ENCODE data around the gene GUCD1. TPM values are rescaled to one million over a fixed set of nuclear protein-coding genes. Genes with fewer than 3 reads are reported as not detected.

The GUCD1 gene
- polyA plus RNA-seq, 4 donors, result 147 to 494 (median 314) TPM

DNA sequence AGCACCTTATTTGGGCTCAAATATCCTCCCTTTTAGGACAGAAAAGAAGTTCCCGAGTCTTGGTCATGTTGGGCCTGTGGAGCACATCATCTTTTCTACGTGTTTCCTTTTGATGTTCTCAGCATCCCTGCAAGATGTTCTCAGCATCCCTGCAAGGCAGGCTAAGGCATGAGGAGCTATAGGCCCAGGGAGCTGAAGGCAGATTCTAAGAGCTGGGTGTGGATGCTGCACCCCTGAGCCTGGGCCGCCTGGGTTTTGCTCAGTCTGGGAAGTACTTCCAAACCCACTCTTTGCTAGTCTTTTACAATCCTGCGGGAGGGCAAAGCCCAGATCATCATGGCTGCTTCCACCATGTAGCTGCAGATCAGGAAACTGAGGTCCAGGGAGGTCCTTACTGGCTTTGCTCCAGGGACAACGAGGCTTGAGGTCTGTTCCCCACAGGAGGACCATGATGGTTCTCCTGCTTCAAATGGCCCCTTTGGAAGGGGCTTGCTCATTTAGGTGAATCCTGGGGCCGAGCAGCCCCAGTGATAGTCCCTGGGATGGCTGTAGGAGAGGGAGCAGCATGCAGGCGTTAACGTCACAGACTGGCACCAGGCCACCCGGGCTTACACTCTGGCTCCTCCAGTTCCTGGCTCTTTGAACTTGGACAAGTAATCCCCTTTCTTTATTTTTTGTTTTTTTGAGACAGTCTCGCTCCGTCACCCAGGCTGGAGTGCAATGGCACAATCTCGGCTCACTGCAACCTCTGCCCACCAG lies 27.3 kb upstream of the GUCD1 start:
- DNase-seq, result no peak
- H3K4me3 ChIP-seq (ENCODE audit: low read depth in 1 of 3, low read length in 3 of 3), result no peak overlapping the region
- peaks cover 0 to 23% (median 8%) of the 10 kb centered on the region in 3 donors for H3K4me1 ChIP-seq (ENCODE audit: control insufficient read depth in 3 of 3, insufficient read depth in 2 of 3, low read depth in 1 of 3, low read length in 2 of 3)
- 51 to 75% (median 70%) methylated on average over 12 of the region's 12 CpGs for WGBS, 3 donors
- no peak for FAIRE-seq
- H3K9me3 ChIP-seq (ENCODE audit: control insufficient read depth in 2 of 2, insufficient read depth in 1 of 2, low read depth in 1 of 2, low read length in 1 of 2), result no peaks in the 10 kb centered on the region
- no peak overlapping the region for H3K27ac ChIP-seq (ENCODE audit: low read depth in 1 of 3, low read length in 2 of 3)
- peaks cover 0 to 29% (median 0%) of the 10 kb centered on the region in 3 donors for H3K36me3 ChIP-seq (ENCODE audit: control insufficient read depth in 3 of 3, insufficient read depth in 2 of 3, low read depth in 1 of 3, low read length in 3 of 3)
- no peaks in the 10 kb centered on the region for H3K27me3 ChIP-seq (ENCODE audit: control insufficient read depth in 3 of 3, insufficient read depth in 3 of 3, low read length in 3 of 3)

DNA sequence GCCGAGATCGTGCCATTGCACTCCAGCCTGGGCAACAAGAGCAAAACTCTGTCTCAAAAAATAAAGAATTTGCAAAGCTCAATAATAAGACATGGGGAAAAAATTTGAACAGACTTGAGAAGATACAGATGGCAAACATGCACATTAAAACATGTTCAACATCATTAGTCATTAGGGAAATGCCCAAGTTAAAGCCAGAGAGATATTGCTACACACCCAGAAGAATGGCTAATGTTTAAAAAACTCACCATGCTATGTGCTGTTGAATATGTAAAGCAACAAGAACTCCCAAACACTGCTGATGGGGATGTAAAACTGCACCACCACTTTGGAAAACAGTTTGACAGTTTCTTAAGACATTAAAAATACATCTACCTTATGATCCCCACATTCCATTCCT lies 25.3 kb upstream of the GUCD1 start:
- Histone ChIP-seq H3K4me3 (ENCODE audit: low read depth in 1 of 3, low read length in 3 of 3) (no peak overlapping the region), H3K27ac (ENCODE audit: low read depth in 1 of 3, low read length in 2 of 3) (no peak overlapping the region), H3K36me3 (ENCODE audit: control insufficient read depth in 3 of 3, insufficient read depth in 2 of 3, low read depth in 1 of 3, low read length in 3 of 3) (peaks cover 0 to 18% (median 0%) of the 10 kb centered on the region in 3 donors), H3K4me1 (ENCODE audit: control insufficient read depth in 3 of 3, insufficient read depth in 2 of 3, low read depth in 1 of 3, low read length in 2 of 3) (peaks cover 0 to 31% (median 8%) of the 10 kb centered on the region in 3 donors), H3K9me3 (ENCODE audit: control insufficient read depth in 2 of 2, insufficient read depth in 1 of 2, low read depth in 1 of 2, low read length in 1 of 2) (no peaks in the 10 kb centered on the region), H3K27me3 (ENCODE audit: control insufficient read depth in 3 of 3, insufficient read depth in 3 of 3, low read length in 3 of 3) (no peaks in the 10 kb centered on the region)
- WGBS, 3 donors, result 88 to 100% (median 96%) methylated on average over 2 of the region's 2 CpGs
- DNase-seq (no peak), FAIRE-seq (no peak)

DNA sequence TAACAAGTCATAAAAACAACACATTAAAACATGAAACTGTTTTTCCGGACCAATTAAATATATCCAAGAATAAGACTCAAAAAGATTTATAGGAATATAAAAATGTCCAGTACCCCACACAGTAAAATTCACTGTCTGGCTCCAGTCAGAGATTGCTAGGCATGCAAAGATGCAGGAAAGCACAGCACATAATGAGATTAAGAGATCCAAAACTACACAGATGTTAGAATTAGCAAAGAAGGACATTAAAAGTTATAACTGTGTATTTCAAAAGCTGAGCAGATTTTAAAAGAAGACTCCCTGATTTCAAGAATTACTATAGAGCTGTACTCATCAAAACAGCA lies 24.3 kb upstream of the GUCD1 start:
- FAIRE-seq (no peak), DNase-seq (no peak)
- H3K9me3 ChIP-seq (ENCODE audit: control insufficient read depth in 2 of 2, insufficient read depth in 1 of 2, low read depth in 1 of 2, low read length in 1 of 2), result no peaks in the 10 kb centered on the region
- H3K4me1 ChIP-seq (ENCODE audit: control insufficient read depth in 3 of 3, insufficient read depth in 2 of 3, low read depth in 1 of 3, low read length in 2 of 3), result peaks cover 0 to 31% (median 7%) of the 10 kb centered on the region in 3 donors
- H3K36me3 ChIP-seq (ENCODE audit: control insufficient read depth in 3 of 3, insufficient read depth in 2 of 3, low read depth in 1 of 3, low read length in 3 of 3), result peaks cover 0 to 15% (median 0%) of the 10 kb centered on the region in 3 donors
- H3K27ac ChIP-seq (ENCODE audit: low read depth in 1 of 3, low read length in 2 of 3), result peak overlapping the region in 2 of 3 donors; percentile 65 to 73
- no peak overlapping the region for H3K4me3 ChIP-seq (ENCODE audit: low read depth in 1 of 3, low read length in 3 of 3)
- 8 to 54% (median 25%) methylated on average over 1 of the region's 1 CpG for WGBS, 3 donors
- no peaks in the 10 kb centered on the region for H3K27me3 ChIP-seq (ENCODE audit: control insufficient read depth in 3 of 3, insufficient read depth in 3 of 3, low read length in 3 of 3)

DNA sequence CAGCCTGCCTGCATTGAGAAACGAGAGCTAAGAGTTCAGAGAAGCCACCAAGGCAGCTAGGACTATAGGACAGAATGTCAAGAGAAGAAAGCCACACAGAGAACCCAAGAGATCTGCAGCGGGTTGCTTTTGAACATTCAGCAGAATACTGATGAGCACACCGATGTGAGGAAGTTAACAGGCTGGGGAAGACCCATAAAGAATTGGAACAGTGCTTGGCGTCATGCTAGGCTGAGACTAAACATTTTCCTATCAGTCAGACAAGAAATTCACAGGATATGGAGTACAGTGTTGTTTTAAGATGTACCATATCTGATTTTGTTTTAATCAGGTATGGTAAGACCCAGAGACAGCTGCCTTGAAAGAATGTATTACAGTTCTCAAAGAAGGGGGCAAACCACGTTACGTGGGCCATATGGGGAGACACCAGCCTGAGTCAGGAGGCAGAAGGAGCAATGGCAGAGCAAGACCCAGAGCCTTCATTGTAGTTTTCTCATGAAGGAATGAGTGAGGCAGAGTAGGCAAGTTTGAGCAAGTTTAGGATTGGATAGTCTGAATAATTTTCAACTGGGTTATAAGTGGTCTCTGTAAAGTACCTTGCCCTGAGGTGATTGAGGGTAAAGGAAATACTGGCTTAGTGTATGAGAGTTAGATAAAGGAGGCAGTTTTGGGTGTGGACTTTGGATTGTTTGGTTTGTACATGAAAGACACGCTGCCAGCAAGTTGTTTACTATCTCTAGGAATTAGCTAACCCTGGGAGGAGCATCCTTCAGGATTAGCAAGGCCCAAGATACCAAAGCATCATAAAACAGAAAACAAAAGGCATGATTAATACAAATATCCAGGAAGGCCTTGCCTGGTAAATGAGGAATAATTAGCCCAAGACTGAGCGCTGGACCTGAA lies 23.7 kb upstream of the GUCD1 start:
- FAIRE-seq (no peak), DNase-seq (peak; percentile 87 to 89)
- Histone ChIP-seq H3K36me3 (ENCODE audit: control insufficient read depth in 3 of 3, insufficient read depth in 2 of 3, low read depth in 1 of 3, low read length in 3 of 3) (peaks cover 2 to 18% (median 4%) of the 10 kb centered on the region in 3 donors), H3K27me3 (ENCODE audit: control insufficient read depth in 3 of 3, insufficient read depth in 3 of 3, low read length in 3 of 3) (no peaks in the 10 kb centered on the region), H3K9me3 (ENCODE audit: control insufficient read depth in 2 of 2, insufficient read depth in 1 of 2, low read depth in 1 of 2, low read length in 1 of 2) (no peaks in the 10 kb centered on the region), H3K27ac (ENCODE audit: low read depth in 1 of 3, low read length in 2 of 3) (peak overlapping the region; percentile 65 to 82 (median 73)), H3K4me3 (ENCODE audit: low read depth in 1 of 3, low read length in 3 of 3) (no peak overlapping the region), H3K4me1 (ENCODE audit: control insufficient read depth in 3 of 3, insufficient read depth in 2 of 3, low read depth in 1 of 3, low read length in 2 of 3) (peaks cover 0 to 26% (median 4%) of the 10 kb centered on the region in 3 donors)
- WGBS, 3 donors, result 23 to 56% (median 39%) methylated on average over 8 of the region's 8 CpGs

DNA sequence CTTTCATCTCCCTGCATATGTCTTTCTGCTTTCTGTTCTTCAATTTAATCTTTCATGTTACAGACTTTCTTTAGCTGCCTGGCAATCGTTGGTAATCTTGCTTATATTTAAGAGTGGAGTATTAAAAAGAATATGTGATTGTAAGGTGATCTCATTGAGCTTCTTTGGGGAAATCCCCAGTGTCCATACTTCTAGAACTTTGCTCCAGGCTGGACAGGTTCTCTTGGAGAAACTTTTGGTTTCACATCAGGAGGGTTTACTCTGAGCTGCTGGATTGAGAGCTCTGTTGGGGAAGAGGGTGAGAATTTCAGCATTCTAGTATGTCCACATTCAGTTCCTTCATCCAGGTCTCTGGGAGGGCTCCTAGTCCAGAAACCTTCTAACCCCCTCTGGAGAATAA lies 21.8 kb upstream of the GUCD1 start:
- WGBS, 3 donors, result 19 to 58% (median 32%) methylated on average over 1 of the region's 1 CpG

DNA sequence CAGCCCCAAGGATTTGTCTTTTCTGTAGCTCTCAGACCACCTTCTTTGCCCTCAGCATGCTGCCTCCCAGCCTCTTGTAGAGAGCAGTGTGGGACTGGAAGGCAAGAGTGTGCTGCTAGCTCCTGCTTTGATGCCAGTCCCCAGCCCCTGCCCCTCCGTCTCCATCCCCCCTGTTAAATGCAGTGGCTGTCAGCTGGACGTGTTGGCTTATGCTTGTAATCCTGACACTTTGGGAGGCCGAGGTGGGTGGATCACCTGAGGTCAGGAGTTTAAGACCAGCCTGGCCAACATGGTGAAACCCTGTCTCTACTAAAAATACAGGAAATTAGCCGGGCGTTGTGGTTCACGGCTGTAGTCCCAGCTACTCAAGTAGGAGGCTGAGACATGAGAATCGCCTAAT lies 16.3 kb upstream of the GUCD1 start:
- no peak for DNase-seq
- WGBS, 3 donors, result 91 to 97% (median 96%) methylated on average over 7 of the region's 7 CpGs
- peaks cover 15 to 77% (median 20%) of the 10 kb centered on the region in 3 donors for H3K36me3 ChIP-seq (ENCODE audit: control insufficient read depth in 3 of 3, insufficient read depth in 2 of 3, low read depth in 1 of 3, low read length in 3 of 3)
- no peak overlapping the region for H3K4me3 ChIP-seq (ENCODE audit: low read depth in 1 of 3, low read length in 3 of 3)
- FAIRE-seq, result no peak
- no peaks in the 10 kb centered on the region for H3K9me3 ChIP-seq (ENCODE audit: control insufficient read depth in 2 of 2, insufficient read depth in 1 of 2, low read depth in 1 of 2, low read length in 1 of 2)
- H3K27ac ChIP-seq (ENCODE audit: low read depth in 1 of 3, low read length in 2 of 3), result no peak overlapping the region
- H3K27me3 ChIP-seq (ENCODE audit: control insufficient read depth in 3 of 3, insufficient read depth in 3 of 3, low read length in 3 of 3), result no peaks in the 10 kb centered on the region
- H3K4me1 ChIP-seq (ENCODE audit: control insufficient read depth in 3 of 3, insufficient read depth in 2 of 3, low read depth in 1 of 3, low read length in 2 of 3), result peaks cover 0 to 5% (median 0%) of the 10 kb centered on the region in 3 donors

More for the DNA sequence above, 21.8 kb upstream of the GUCD1 start:
- H3K4me1 ChIP-seq (ENCODE audit: control insufficient read depth in 3 of 3, insufficient read depth in 2 of 3, low read depth in 1 of 3, low read length in 2 of 3), result peaks cover 0 to 24% (median 4%) of the 10 kb centered on the region in 3 donors
- H3K27ac ChIP-seq (ENCODE audit: low read depth in 1 of 3, low read length in 2 of 3), result peak overlapping the region; percentile 27 to 63 (median 54)
- DNase-seq (peak; percentile 60 to 82), FAIRE-seq (no peak)
- no peak overlapping the region for H3K4me3 ChIP-seq (ENCODE audit: low read depth in 1 of 3, low read length in 3 of 3)
- no peaks in the 10 kb centered on the region for H3K9me3 ChIP-seq (ENCODE audit: control insufficient read depth in 2 of 2, insufficient read depth in 1 of 2, low read depth in 1 of 2, low read length in 1 of 2)
- H3K36me3 ChIP-seq (ENCODE audit: control insufficient read depth in 3 of 3, insufficient read depth in 2 of 3, low read depth in 1 of 3, low read length in 3 of 3), result peaks cover 6 to 28% (median 9%) of the 10 kb centered on the region in 3 donors
- H3K27me3 ChIP-seq (ENCODE audit: control insufficient read depth in 3 of 3, insufficient read depth in 3 of 3, low read length in 3 of 3), result no peaks in the 10 kb centered on the region

DNA sequence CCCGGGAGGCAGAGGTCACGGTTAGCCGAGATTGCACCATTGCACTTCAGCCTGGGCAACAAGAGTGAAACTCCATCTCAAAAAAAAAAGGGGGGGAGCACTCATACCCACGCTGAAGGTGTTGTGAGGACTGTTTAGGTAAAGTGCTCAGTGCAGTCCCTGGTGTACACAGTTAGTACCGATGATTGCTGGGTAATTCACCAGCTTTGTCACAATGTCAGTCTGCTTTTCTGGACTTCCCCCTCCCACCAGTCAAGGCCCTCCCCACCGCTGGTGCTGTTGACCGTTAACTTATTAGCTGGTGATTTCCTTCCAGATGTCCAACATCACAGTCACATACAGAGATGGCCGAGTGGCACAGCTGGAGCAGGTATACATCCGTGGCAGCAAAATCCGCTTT lies 12.7 kb upstream of the GUCD1 start:
- H3K27me3 ChIP-seq (ENCODE audit: control insufficient read depth in 3 of 3, insufficient read depth in 3 of 3, low read length in 3 of 3), result no peaks in the 10 kb centered on the region
- no peak overlapping the region for H3K27ac ChIP-seq (ENCODE audit: low read depth in 1 of 3, low read length in 2 of 3)
- 73 to 80% (median 75%) methylated on average over 10 of the region's 10 CpGs for WGBS, 3 donors
- no peaks in the 10 kb centered on the region for H3K9me3 ChIP-seq (ENCODE audit: control insufficient read depth in 2 of 2, insufficient read depth in 1 of 2, low read depth in 1 of 2, low read length in 1 of 2)
- FAIRE-seq (no peak), DNase-seq (no peak)
- H3K36me3 ChIP-seq (ENCODE audit: control insufficient read depth in 3 of 3, insufficient read depth in 2 of 3, low read depth in 1 of 3, low read length in 3 of 3), result peaks cover 11 to 71% (median 18%) of the 10 kb centered on the region in 3 donors
- H3K4me1 ChIP-seq (ENCODE audit: control insufficient read depth in 3 of 3, insufficient read depth in 2 of 3, low read depth in 1 of 3, low read length in 2 of 3), result peaks cover 0 to 19% (median 4%) of the 10 kb centered on the region in 3 donors
- H3K4me3 ChIP-seq (ENCODE audit: low read depth in 1 of 3, low read length in 3 of 3), result no peak overlapping the region

DNA sequence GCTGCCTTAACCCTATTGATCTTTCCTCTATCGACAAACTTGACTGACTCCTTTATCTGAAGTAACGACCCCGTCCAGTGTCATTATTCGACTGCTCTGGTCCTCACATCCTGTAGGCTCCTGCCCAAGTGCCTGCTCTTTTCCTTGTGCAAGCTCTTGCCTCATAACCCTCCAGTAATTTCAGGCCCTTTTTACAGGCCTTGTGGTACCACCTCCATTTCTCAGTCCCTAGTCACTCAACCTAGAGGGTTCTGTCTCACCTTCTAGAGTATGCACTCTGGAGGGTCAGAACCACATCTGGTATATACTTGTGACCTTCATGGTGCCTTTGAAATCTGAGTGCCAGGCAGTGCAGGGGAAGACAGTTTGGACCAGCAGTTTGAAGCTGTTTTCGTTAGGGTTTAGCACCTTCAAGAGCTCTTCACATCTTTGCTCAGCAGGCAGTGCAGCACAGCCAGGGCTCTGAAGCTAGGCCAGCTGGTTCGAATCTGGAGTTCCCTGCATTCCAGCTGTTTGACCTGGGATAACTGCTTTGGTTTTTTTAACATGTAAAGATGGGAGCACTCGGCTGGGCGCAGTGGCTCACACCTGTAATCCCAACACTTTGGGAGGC lies 12.1 kb upstream of the GUCD1 start:
- Histone ChIP-seq H3K4me1 (ENCODE audit: control insufficient read depth in 3 of 3, insufficient read depth in 2 of 3, low read depth in 1 of 3, low read length in 2 of 3) (peaks cover 0 to 19% (median 4%) of the 10 kb centered on the region in 3 donors), H3K36me3 (ENCODE audit: control insufficient read depth in 3 of 3, insufficient read depth in 2 of 3, low read depth in 1 of 3, low read length in 3 of 3) (peaks cover 10 to 68% (median 15%) of the 10 kb centered on the region in 3 donors), H3K9me3 (ENCODE audit: control insufficient read depth in 2 of 2, insufficient read depth in 1 of 2, low read depth in 1 of 2, low read length in 1 of 2) (no peaks in the 10 kb centered on the region), H3K4me3 (ENCODE audit: low read depth in 1 of 3, low read length in 3 of 3) (no peak overlapping the region), H3K27ac (ENCODE audit: low read depth in 1 of 3, low read length in 2 of 3) (no peak overlapping the region), H3K27me3 (ENCODE audit: control insufficient read depth in 3 of 3, insufficient read depth in 3 of 3, low read length in 3 of 3) (no peaks in the 10 kb centered on the region)
- 58 to 71% (median 59%) methylated on average over 8 of the region's 8 CpGs for WGBS, 3 donors
- DNase-seq (no peak), FAIRE-seq (no peak)
